ENCODE results near the gene SPATA6L. TPM values are rescaled to one million over a fixed set of nuclear protein-coding genes. Genes with fewer than 3 reads are reported as not detected.

SPATA6L gene
- total and polyA plus RNA-seq, 2 of the 13 experiments (the other 11 are each of a cell fraction or from before 2014, with no cell fraction given), result 1.1 to 1.9 TPM

DNA sequence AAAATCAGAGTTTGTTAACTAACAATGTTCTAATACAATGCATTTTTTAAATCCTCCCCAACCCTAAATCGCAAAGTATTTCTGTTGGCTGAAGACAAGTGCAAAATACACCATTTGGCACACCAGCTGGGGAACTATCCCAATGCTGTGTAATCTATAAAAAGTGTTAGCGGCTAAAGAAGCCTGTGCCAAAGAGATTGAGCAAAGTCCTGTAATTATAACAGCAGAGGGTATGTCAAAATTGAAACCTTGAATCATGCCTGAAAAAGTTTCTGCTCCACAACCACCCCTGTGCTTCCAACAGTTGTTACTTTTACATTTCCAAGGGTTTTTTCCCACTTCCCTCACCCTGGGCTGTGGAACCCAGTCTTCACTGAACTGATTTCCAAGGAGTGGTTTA, 87.3 kb downstream of the SPATA6L start (continued):
- no peak for TF ChIP-seq REXO4 (CRISPR knock-in tag; IDR thresholded peaks at IDR 0.05; ENCODE audit: borderline replicate concordance)
- TF ChIP-seq ZNF629 (CRISPR knock-in tag; conservative IDR thresholded peaks at IDR 0.05), result no peak

DNA sequence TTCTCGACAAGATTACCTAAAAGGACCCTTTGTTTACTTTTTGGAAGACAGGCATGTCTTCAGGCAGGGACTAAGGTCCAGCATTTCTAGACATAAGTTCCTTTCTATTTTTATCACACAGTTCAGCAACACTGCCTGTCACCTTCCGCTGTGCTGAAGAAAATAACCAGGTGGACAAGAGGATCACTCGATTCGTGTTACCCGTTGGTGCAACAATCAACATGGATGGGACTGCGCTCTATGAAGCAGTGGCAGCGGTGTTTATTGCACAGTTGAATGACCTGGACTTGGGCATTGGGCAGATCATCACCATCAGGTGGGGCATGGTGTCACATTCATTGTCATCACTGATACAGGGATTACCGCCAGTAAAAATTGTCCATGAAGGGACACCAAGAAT, 89.8 kb downstream of the SPATA6L start:
- H3K9ac ChIP-seq (ENCODE audit: insufficient read depth, low read depth, low read length), result no peak overlapping the region
- in situ Hi-C loops (cut with HindIII; ENCODE audit: extremely low pct_ligation_motif_present, low pct_unique_long_range_greater_than_20kb), result no loop called here
- POLR2A ChIA-PET, result no interaction called here

DNA sequence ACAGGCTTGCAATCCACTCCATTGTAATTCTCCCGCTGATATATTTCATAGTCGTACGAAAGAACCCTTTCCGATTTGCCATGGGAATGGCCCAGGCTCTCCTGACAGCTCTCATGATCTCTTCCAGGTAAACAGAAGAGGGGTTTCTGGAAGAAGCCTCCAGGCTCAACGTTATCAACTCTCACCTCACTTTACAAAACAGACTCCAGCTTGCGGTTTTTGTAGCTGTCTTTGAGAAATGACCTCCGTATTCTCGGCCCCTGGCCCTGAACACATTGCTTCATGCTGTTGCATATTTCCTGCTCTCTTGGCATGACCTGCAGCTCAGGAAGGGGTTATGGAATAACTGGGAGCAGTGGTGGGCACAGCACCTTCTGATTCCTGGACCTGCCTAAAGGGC, 90.3 kb downstream of the SPATA6L start:
- in situ Hi-C loops (cut with HindIII; ENCODE audit: extremely low pct_ligation_motif_present, low pct_unique_long_range_greater_than_20kb), result no loop called here
- ChIA-PET CTCF (ENCODE audit: low intra/inter-chr PET ratio, low total read pairs) (no interaction called here), POLR2A (no interaction called here)
- Histone ChIP-seq H3K27me3 (ENCODE audit: control insufficient read depth in 1 of 2, insufficient read depth in 2 of 2, low read length in 2 of 2) (peaks cover 0 to 1% of the 10 kb centered on the region in 2 experiments; a peak in 1 of 5 replicates), H4K20me1 (ENCODE audit: insufficient read depth, low read length) (no peaks in the 10 kb centered on the region), H3K4me1 (ENCODE audit: insufficient read depth, low read length) (peaks cover 5% of the 10 kb centered on the region), H3K9ac (ENCODE audit: insufficient read depth, low read depth, low read length) (no peak overlapping the region), H3K27ac (ENCODE audit: extremely low read length, insufficient read depth, low read length) (no peak overlapping the region), H2AFZ (ENCODE audit: low read length) (no peak overlapping the region), H3K9me3 (ENCODE audit: low read length) (no peaks in the 10 kb centered on the region), H3K36me3 (replicated peaks in 1 of 2; ENCODE audit: control insufficient read depth in 1 of 2, insufficient read depth in 2 of 2, low read length in 2 of 2) (no peaks in the 10 kb centered on the region), H3K79me2 (ENCODE audit: insufficient read depth, low read length) (no peaks in the 10 kb centered on the region), H3K4me3 (replicated peaks in 1 of 3; ENCODE audit: insufficient read depth in 1 of 3, low read depth in 2 of 3, low read length in 3 of 3) (no peak overlapping the region), H3K4me2 (ENCODE audit: low read depth, low read length) (no peak overlapping the region)
- DNase-seq (ENCODE audit: low spot score), result no peak
- no TSS peak for BruUV-seq (replicated peaks)
- WGBS (ENCODE audit: low lambda C conversion rate), result 45% methylated on average over 8 of the region's 8 CpGs
- no peak for ATAC-seq
- intact Hi-C loops (cut with micrococcal nuclease; ENCODE audit: unreplicated experiment), result loop anchor here (10.0 kb wide), 1 partner anchor 61 kb away; no protein-coding TSS in a partner anchor
- FAIRE-seq, result no peak
- TF ChIP-seq ZNF703 (CRISPR knock-in tag; IDR thresholded peaks at IDR 0.05; ENCODE audit: borderline replicate concordance), result no peak
- TF ChIP-seq ZNF556 (CRISPR knock-in tag; IDR thresholded peaks at IDR 0.05; ENCODE audit: borderline replicate concordance), result no peak
- TF ChIP-seq ZNF816 (CRISPR knock-in tag; IDR thresholded peaks at IDR 0.05; ENCODE audit: borderline replicate concordance), result no peak
- TF ChIP-seq CAMTA2 (CRISPR knock-in tag; IDR thresholded peaks at IDR 0.05; ENCODE audit: borderline replicate concordance), result no peak
- no peak for TF ChIP-seq ZNF747 (CRISPR knock-in tag; IDR thresholded peaks at IDR 0.05; ENCODE audit: borderline replicate concordance)
- TF ChIP-seq, protein P1, sequence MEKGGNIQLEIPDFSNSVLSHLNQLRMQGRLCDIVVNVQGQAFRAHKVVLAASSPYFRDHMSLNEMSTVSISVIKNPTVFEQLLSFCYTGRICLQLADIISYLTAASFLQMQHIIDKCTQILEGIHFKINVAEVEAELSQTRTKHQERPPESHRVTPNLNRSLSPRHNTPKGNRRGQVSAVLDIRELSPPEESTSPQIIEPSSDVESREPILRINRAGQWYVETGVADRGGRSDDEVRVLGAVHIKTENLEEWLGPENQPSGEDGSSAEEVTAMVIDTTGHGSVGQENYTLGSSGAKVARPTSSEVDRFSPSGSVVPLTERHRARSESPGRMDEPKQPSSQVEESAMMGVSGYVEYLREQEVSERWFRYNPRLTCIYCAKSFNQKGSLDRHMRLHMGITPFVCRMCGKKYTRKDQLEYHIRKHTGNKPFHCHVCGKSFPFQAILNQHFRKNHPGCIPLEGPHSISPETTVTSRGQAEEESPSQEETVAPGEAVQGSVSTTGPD (CRISPR knock-in tag; IDR thresholded peaks at IDR 0.05), result no peak
- no peak for TF ChIP-seq YY1 (IDR thresholded peaks at IDR 0.05; ENCODE audit: insufficient read depth, insufficient replicate concordance, low read depth, low read length)
- TF ChIP-seq, protein P2, sequence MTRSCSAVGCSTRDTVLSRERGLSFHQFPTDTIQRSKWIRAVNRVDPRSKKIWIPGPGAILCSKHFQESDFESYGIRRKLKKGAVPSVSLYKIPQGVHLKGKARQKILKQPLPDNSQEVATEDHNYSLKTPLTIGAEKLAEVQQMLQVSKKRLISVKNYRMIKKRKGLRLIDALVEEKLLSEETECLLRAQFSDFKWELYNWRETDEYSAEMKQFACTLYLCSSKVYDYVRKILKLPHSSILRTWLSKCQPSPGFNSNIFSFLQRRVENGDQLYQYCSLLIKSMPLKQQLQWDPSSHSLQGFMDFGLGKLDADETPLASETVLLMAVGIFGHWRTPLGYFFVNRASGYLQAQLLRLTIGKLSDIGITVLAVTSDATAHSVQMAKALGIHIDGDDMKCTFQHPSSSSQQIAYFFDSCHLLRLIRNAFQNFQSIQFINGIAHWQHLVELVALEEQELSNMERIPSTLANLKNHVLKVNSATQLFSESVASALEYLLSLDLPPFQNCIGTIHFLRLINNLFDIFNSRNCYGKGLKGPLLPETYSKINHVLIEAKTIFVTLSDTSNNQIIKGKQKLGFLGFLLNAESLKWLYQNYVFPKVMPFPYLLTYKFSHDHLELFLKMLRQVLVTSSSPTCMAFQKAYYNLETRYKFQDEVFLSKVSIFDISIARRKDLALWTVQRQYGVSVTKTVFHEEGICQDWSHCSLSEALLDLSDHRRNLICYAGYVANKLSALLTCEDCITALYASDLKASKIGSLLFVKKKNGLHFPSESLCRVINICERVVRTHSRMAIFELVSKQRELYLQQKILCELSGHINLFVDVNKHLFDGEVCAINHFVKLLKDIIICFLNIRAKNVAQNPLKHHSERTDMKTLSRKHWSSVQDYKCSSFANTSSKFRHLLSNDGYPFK (CRISPR knock-in tag; IDR thresholded peaks at IDR 0.05; ENCODE audit: borderline replicate concordance), result no peak
- no peak for TF ChIP-seq SNRNP70 (IDR thresholded peaks at IDR 0.05; ENCODE audit: low read depth, low read length)

More for the DNA sequence above, 89.8 kb downstream of the SPATA6L start:
- CTCF ChIA-PET (ENCODE audit: low intra/inter-chr PET ratio, low total read pairs), result no interaction called here
- Histone ChIP-seq H4K20me1 (ENCODE audit: insufficient read depth, low read length) (no peaks in the 10 kb centered on the region), H3K4me1 (ENCODE audit: insufficient read depth, low read length) (peaks cover 9% of the 10 kb centered on the region), H2AFZ (ENCODE audit: low read length) (no peak overlapping the region), H3K9me3 (ENCODE audit: low read length) (no peaks in the 10 kb centered on the region), H3K27ac (ENCODE audit: extremely low read length, insufficient read depth, low read length) (no peak overlapping the region), H3K36me3 (replicated peaks in 1 of 2; ENCODE audit: control insufficient read depth in 1 of 2, insufficient read depth in 2 of 2, low read length in 2 of 2) (no peaks in the 10 kb centered on the region), H3K79me2 (ENCODE audit: insufficient read depth, low read length) (no peaks in the 10 kb centered on the region), H3K4me2 (ENCODE audit: low read depth, low read length) (no peak overlapping the region), H3K4me3 (replicated peaks in 1 of 3; ENCODE audit: insufficient read depth in 1 of 3, low read depth in 2 of 3, low read length in 3 of 3) (no peak overlapping the region), H3K27me3 (ENCODE audit: control insufficient read depth in 1 of 2, insufficient read depth in 2 of 2, low read length in 2 of 2) (peaks cover 0 to 1% of the 10 kb centered on the region in 2 experiments; a peak in 1 of 5 replicates)
- no peak for TF ChIP-seq KDM6A (CRISPR knock-in tag; IDR thresholded peaks at IDR 0.05; ENCODE audit: low read depth)
- TF ChIP-seq ATAD3A (CRISPR knock-in tag; IDR thresholded peaks at IDR 0.05), result no peak
- TF ChIP-seq ZMYM2 (CRISPR knock-in tag; IDR thresholded peaks at IDR 0.05), result no peak
- TF ChIP-seq ZNF343 (CRISPR knock-in tag; IDR thresholded peaks at IDR 0.05), result no peak
- no peak for TF ChIP-seq CCAR2 (optimal IDR thresholded peaks at IDR 0.05; ENCODE audit: low read depth, low read length)
- TF ChIP-seq ZNF549 (CRISPR knock-in tag; IDR thresholded peaks at IDR 0.05), result no peak
- no TSS peak for BruUV-seq (replicated peaks)
- no peak for ATAC-seq
- no peak for DNase-seq (ENCODE audit: low spot score)
- no peak for FAIRE-seq
- WGBS (ENCODE audit: low lambda C conversion rate), result 75% methylated on average over 8 of the region's 8 CpGs
- intact Hi-C loops (cut with micrococcal nuclease; ENCODE audit: unreplicated experiment), result loop anchor here (10.0 kb wide), 1 partner anchor 62 kb away; no protein-coding TSS in a partner anchor

Data from HepG2 (cell line).